ENCODE results near the gene KCMF1. TPM values are rescaled to one million over a fixed set of nuclear protein-coding genes. Genes with fewer than 3 reads are reported as not detected.

KCMF1 gene
- polyA plus RNA-seq, 1 donor: 56.8 TPM

GRCh38 chr2:85019121-85019520, 48.2 kb downstream of the KCMF1 start:
- no peak for DNase-seq

GRCh38 chr2:85022232-85022631, 51.3 kb downstream of the KCMF1 start:
- DNase-seq: no peak

- DNase-seq: no peak
Observed at GRCh38 chr2:85024372-85025047, 53.5 kb downstream of the KCMF1 start.

GRCh38 chr2:85032621-85033020, 61.7 kb downstream of the KCMF1 start:
- DNase-seq: no peak

DNA sequence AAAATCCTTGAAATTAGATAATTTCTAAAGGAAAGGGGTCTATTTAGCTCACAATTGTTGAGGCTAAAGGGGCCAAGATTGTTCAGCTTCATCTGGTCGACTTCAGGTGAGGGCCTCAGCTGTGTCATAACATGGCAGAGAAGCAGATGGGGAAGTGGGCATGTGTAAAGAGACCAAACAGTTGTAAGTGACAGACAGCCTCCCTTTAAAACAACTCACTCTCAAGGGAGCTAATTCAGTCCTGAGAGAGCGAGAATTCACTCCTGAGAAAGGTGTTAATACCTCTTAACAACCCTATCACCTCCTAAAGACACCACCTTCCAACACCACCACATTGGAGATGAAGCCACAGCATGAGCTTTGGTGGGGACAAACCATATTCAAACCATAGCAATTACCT, 62.4 kb downstream of the KCMF1 start:
- no peak for DNase-seq

DNA sequence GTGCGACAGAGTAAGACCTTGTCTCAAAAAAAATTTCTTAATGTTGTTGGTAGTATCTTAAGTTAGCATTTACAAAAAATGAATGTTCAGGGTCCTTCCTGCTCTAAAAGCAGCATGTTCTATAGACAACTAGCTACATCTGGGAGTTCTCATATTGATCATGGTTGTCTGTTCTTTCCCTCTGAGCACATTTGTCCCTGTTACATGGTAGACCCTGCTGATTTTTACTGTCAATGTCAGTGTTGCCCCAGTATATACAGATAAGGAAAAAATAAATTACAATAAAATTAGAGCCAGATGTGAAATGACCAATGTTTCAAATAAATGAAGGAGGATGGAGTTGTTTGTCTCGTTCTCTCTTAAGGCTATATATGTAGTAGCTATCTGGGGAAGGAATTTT, 63.2 kb downstream of the KCMF1 start:
- DNase-seq: no peak

GRCh38 chr2:85037622-85038021, 66.7 kb downstream of the KCMF1 start:
- no peak for DNase-seq

- no peak for DNase-seq
Observed at GRCh38 chr2:85042330-85042729, 71.4 kb downstream of the KCMF1 start.

GRCh38 chr2:85048534-85048933, 77.6 kb downstream of the KCMF1 start:
- DNase-seq: no peak

DNA sequence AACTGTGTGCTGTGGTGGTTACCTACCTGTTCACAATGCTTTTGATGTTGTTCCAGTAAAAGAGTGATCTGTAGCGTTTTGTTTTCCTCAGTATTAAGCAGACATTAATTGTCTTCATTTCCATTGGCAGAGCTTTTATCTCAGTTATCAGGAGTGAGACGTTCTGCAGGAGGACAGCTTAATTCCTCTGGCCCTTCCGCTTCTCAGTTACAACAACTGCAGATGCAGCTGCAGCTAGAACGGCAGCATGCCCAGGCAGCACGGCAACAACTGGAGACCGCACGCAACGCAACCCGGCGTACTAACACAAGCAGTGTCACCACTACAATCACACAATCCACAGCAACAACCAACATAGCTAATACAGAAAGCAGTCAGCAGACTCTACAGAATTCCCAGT, 78.3 kb downstream of the KCMF1 start:
- DNase-seq: no peak

GRCh38 chr2:85053802-85054201, 82.8 kb downstream of the KCMF1 start:
- DNase-seq: no peak

DNA sequence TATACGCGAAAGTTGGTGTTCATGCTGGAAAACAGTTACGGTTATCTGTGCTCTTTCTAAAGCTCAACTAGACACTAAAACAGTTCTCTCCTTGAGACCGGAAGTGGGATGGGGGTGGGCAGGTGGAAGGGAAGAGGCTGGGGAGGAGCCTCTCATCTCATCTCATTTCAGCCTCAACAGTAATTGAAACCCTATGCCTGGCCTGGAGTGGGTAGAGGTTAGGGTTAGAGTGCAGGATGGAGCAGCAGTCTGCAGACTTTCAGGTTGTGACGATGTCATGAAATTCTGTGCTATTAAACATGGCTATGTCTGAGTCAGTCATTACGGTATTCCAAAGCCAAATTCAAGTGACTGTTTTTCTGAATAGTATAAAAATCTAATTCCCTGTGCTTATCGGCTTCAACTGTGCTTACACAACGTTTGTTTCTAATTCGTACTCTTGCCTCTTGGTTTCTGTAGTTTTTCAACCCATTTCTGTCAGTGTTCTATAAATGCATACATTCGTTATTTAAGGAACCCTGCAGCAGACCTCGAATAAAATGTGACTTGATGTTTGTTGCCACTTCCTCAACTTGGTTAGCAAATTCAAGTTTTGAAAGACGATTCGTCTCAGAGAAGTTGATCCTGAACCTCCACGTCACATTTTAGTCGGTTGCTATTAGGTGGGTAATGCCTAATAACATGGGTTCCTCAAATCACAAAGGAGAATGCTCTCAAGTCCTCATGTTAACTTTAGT, 86.4 kb downstream of the KCMF1 start:
- no peak for DNase-seq

GRCh38 chr2:85061896-85062295, 90.9 kb downstream of the KCMF1 start:
- DNase-seq: no peak

DNA sequence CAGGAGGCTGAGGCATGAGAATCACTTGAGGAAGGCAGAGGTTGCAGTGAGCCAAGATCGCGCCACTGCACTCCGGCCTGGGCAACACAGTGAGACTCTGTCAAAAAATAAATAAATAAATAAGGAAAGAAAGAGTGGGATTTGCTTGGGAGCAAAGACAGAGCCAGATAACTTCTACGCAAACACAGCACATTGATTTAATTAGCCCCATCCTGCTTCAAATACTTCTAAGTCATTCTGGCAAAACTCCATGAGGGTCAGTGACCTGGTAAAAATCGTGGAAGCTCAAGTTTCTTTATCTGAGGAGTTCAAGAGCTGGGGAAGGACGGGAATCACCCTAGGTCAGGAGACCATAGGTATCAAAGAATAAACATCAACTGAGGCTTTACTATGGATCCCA, 91.6 kb downstream of the KCMF1 start:
- no peak for DNase-seq

- no peak for DNase-seq
Observed at GRCh38 chr2:85063981-85064599, 93.1 kb downstream of the KCMF1 start.

GRCh38 chr2:85064927-85065577, 94.1 kb downstream of the KCMF1 start:
- DNase-seq: no peak

DNA sequence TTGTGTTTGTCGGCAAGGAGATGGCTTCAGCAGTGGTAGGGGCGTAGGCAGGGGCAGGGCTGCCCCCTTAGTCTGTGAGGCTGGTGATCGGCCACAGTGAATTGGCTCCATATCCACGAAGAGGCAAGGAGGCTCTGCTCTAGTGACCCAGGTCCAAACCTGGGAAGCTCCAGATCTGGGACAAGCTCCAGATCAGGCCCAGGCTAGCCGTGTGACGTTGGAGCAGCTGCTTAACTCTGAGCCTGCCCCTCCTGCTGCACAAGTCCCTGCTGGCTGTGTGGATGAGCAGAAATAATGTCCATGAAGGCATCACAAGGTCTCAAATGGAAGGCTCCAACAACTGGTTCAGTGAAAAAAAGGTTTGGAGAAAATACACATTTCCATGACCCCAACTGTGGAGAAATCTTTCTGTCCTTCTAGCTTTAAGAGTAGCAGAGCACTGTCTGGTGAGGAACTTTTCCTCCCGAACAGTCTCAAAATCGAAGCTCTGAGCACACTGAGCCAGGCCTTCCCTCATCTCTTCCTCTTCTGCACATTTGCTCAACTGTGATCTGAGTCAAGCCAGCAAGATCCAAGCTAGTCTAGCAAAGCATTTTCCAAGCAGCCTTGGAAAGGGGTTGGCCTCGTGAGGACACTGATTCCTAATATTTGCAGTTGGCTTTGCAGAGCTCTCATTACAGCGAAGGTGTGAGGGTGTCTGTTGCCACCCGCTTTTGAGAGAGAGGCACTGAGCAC, 95.2 kb downstream of the KCMF1 start:
- no peak for DNase-seq

DNA sequence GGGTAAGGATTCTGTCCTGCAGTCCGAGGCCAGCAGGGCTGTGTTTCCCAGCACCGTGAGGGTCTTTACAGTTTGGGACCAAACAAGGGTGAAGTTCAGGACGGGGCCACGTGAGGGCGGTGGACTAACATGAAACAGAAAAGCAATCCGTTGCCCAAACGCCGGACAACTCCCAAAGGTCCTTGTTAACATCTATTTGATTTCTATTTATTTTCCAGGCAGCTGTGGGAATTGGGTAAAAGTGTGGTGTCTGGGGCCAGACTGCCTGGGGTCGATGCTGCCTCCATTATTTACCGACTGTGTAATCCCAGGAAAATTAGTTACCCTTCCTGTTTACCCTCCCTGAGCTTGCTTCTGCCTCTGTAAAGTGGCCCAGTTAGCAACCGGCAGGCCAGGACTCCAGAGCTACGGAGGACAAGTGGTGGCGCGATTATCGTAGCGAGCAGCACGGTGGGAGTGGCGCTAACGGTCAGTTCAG, 96.0 kb downstream of the KCMF1 start:
- peak; percentile 84 for DNase-seq

- no peak for DNase-seq
Observed at GRCh38 chr2:85071096-85071495, 100.1 kb downstream of the KCMF1 start.

GRCh38 chr2:85073033-85073432, 102.1 kb downstream of the KCMF1 start:
- no peak for DNase-seq

DNA sequence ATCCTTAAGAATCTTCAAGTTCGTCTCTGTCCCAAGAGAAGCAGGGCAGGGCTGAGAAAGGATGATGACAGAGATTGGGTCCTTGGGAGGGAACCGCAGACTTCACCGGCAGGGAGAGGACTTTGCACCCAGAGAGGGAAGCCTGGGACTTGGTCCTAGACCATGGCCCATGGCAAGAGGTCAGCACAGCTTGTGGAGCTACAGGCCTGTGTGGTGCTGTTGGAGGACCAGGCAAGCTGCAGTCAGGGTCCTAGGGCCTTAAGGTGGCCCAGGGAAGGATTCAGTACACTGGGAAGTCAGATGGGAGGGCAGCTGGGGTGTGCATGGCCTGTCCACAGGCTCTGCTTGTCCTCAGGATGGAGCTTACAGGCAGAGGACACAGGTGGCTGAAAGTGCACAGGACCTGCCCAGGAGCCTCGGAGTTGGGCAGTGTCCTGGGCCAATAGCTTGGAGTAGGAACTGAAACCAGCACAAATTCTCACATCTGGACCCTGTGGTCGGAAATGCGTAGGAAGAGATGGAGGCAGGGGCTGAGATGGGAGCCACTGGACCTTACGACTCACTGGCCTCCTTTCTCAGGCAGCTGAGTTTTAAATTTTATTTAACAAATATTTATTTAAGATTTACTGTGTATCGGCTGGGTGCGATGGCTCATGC, 105.8 kb downstream of the KCMF1 start:
- no peak for DNase-seq
